Tibial nerve (tissue), 4 donors: ENCODE data around the gene VSIG4. TPM values are rescaled to one million over a fixed set of nuclear protein-coding genes. Genes with fewer than 3 reads are reported as not detected.

Experiments used
- total RNA-seq, 4 donors: library from RNA; depleted of rRNA; stranded (reverse); fragments of >200 nt; gene quantifications; one replicate each; pipeline ENCODE4 v1.1.0, GENCODE V29; 2016

The VSIG4 gene
- total RNA-seq, 4 donors from 2014 or later: 81.3 to 283 (median 101) TPM

Other genes with a start within 250 kb of the VSIG4 start
- 10 to 100 TPM in 3 of 4 donors, 1 to 10 TPM in 1; 7.2 to 30.0 (median 24.1) TPM for gene HEPH, start 124.2 kb upstream of the VSIG4 start, total RNA-seq